DMS153 (cell line): Measurements from ENCODE around the gene TMEM87B.
A peak's percentile ranks its signal among the peaks of the same experiment; 100 is the strongest.

ENCODE experiments used
- DNase-seq: peaks from one replicate; lab custom pipeline; 2025; lab: John Stamatoyannopoulos, UW

Gene TMEM87B

GRCh38 chr2:112054847-112055729 lies at the start of gene TMEM87B:
Gene TMEM87B, plus strand, starts transcription at chr2:112055269. Its CDS starts 323 bp downstream, at chr2:112055592.
- DNase-seq, result peak; percentile 91

GRCh38 chr2:112005406-112006075 lies 49.5 kb upstream of the TMEM87B start:
- DNase-seq, result no peak

- no peak for DNase-seq
Observed at GRCh38 chr2:112006076-112006410, 49.0 kb upstream of the TMEM87B start.

GRCh38 chr2:112007493-112007892 lies 47.6 kb upstream of the TMEM87B start:
- DNase-seq, result no peak

- no peak for DNase-seq
Observed at GRCh38 chr2:112008910-112009485, 46.1 kb upstream of the TMEM87B start.

- DNase-seq, result no peak
Observed at GRCh38 chr2:112010751-112011150, 44.3 kb upstream of the TMEM87B start.

GRCh38 chr2:112012556-112012955 lies 42.5 kb upstream of the TMEM87B start:
- DNase-seq, result no peak

- no peak for DNase-seq
Observed at GRCh38 chr2:112018846-112019245, 36.2 kb upstream of the TMEM87B start.

- no peak for DNase-seq
Observed at GRCh38 chr2:112019569-112019982, 35.5 kb upstream of the TMEM87B start.

- DNase-seq, result no peak
Observed at GRCh38 chr2:112020561-112020960, 34.5 kb upstream of the TMEM87B start.

- DNase-seq, result no peak
Observed at GRCh38 chr2:112021290-112021689, 33.8 kb upstream of the TMEM87B start.

- no peak for DNase-seq
Observed at GRCh38 chr2:112021781-112022231, 33.3 kb upstream of the TMEM87B start.

- no peak for DNase-seq
Observed at GRCh38 chr2:112023707-112024106, 31.4 kb upstream of the TMEM87B start.

- no peak for DNase-seq
Observed at GRCh38 chr2:112024231-112024630, 30.8 kb upstream of the TMEM87B start.

- no peak for DNase-seq
Observed at GRCh38 chr2:112024896-112025491, 30.1 kb upstream of the TMEM87B start.

GRCh38 chr2:112026509-112026908 lies 28.6 kb upstream of the TMEM87B start:
- peak; percentile 77 for DNase-seq

GRCh38 chr2:112027767-112028166 lies 27.3 kb upstream of the TMEM87B start:
- DNase-seq, result no peak

- no peak for DNase-seq
Observed at GRCh38 chr2:112029164-112029563, 25.9 kb upstream of the TMEM87B start.

GRCh38 chr2:112031473-112032223 lies 23.4 kb upstream of the TMEM87B start:
- peak; percentile 34 for DNase-seq

- no peak for DNase-seq
Observed at GRCh38 chr2:112032224-112032586, 22.9 kb upstream of the TMEM87B start.

GRCh38 chr2:112032689-112033465 lies 22.2 kb upstream of the TMEM87B start:
- no peak for DNase-seq
